K562 (cell line): ENCODE data around the gene C1orf50. TPM values are rescaled to one million over a fixed set of nuclear protein-coding genes. Genes with fewer than 3 reads are reported as not detected.

Experiments
- ATAC-seq: fragments of 200-7000 bp; cut with Tn5 transposase; 3 replicates; pipeline ENCODE4 v1.9.1; 2020; ENCODE audit warnings: moderate library complexity
- BruUV-seq: library from RNA; stranded (reverse); fragments of 400-500 nt; replicated peaks from 2 replicates; lab custom pipeline; 2021; lab: Mats Ljungman, UMichigan
- CTCF ChIA-PET: fragments of 300-600 bp; formaldehyde crosslinking; extraction: SDS; loops from one replicate; lab custom pipeline; 2021; ENCODE audit warnings: low intra/inter-chr PET ratio; lab: Yijun Ruan, JAX
- POLR2A ChIA-PET: fragments of 300-600, 350-650 bp; sonication (Branson Sonifier 250); formaldehyde crosslinking; extraction: SDS; loops from one replicate; lab custom pipeline; 2021; ENCODE audit warnings: antibody characterized with exemption, inconsistent platforms; lab: Yijun Ruan, JAX
- DNase-seq, 4 experiments: peaks; one replicate each; pipeline versions ENCODE4 v3.0.0 to v3.0.0-alpha.2; 2011 to 2018; ENCODE audit warnings: low spot score in 3 of 4, mixed read lengths in 3 of 4; ENCODE audit errors: extremely low read depth in 1 of 4
- FAIRE-seq: peaks from 2 replicates; lab custom pipeline; 2011; peaks lifted over from hg19 to GRCh38; lab: Jason Lieb, UNC
- H2AFZ ChIP-seq: 2 replicates; pipeline ENCODE4 v1.6.0; 2011; ENCODE audit warnings: low read depth, low read length, control low read depth, inconsistent platforms
- H3K27ac ChIP-seq: fragments of 200-600 bp; 3 replicates; pipeline ENCODE4 v1.8.0; 2011; ENCODE audit warnings: low read depth, mild to moderate bottlenecking, control low read depth, inconsistent platforms, low read length, moderate library complexity, mixed read lengths; ENCODE audit errors: extremely low read depth
- H3K27me3 ChIP-seq, 2 experiments: fragments of 300-600 bp in 1 of 2; 2 replicates in 1 of 2; 3 replicates in 1 of 2; pipeline versions ENCODE4 v1.6.0 to v1.8.0; 2011; ENCODE audit warnings: inconsistent platforms in 2 of 2, low read length in 2 of 2, mild to moderate bottlenecking in 1 of 2, mixed read lengths in 1 of 2, moderate library complexity in 1 of 2; ENCODE audit not compliant: control insufficient read depth in 2 of 2, insufficient read depth in 2 of 2
- H3K36me3 ChIP-seq: fragments of 300-600 bp; 3 replicates; pipeline ENCODE4 v1.8.0; 2011; ENCODE audit warnings: mild to moderate bottlenecking, low read length, inconsistent platforms; ENCODE audit not compliant: control insufficient read depth, insufficient read depth
- H3K4me1 ChIP-seq, 2 experiments: fragments of 200-600 bp in 1 of 2; replicated peaks in 1 of 2; 2 replicates in 1 of 2; 3 replicates in 1 of 2; pipeline versions ENCODE4 v1.5.1 to v1.8.0; 2011; ENCODE audit warnings: inconsistent platforms in 2 of 2, low read length in 2 of 2, mild to moderate bottlenecking in 1 of 2, mixed read lengths in 1 of 2, moderate library complexity in 1 of 2; ENCODE audit not compliant: control insufficient read depth in 2 of 2, insufficient read depth in 2 of 2
- H3K4me2 ChIP-seq: 2 replicates; pipeline ENCODE4 v1.6.1; 2011; ENCODE audit warnings: low read length, control low read depth, inconsistent platforms, mixed read lengths; ENCODE audit not compliant: insufficient read depth
- H3K4me3 ChIP-seq: fragments of 200-600 bp; sonication (generic), shearing (Covaris generic); 2 replicates; pipeline ENCODE4 v1.5.1; 2016; ENCODE audit warnings: control low read depth, inconsistent platforms
- H3K79me2 ChIP-seq: fragments of 200-600 bp; 3 replicates; pipeline ENCODE4 v1.8.0; 2011; ENCODE audit warnings: low read length, inconsistent platforms; ENCODE audit not compliant: control insufficient read depth, insufficient read depth
- H3K9ac ChIP-seq, 2 experiments: 2 replicates each; pipeline versions ENCODE4 v1.6.0 to v1.6.1; 2011; ENCODE audit warnings: low read depth in 2 of 2, low read length in 2 of 2, control low read depth in 1 of 2, inconsistent platforms in 1 of 2, mild to moderate bottlenecking in 1 of 2, mixed read lengths in 1 of 2; ENCODE audit not compliant: insufficient read depth in 1 of 2
- H3K9me1 ChIP-seq: one replicate; pipeline ENCODE4 v1.6.0; 2011; ENCODE audit warnings: inconsistent platforms, mild to moderate bottlenecking, low read length, moderate library complexity; ENCODE audit not compliant: control insufficient read depth, insufficient read depth
- H3K9me3 ChIP-seq: replicated peaks from 2 replicates; pipeline ENCODE4 v1.5.1; 2011; ENCODE audit warnings: low read depth, low read length, inconsistent platforms; ENCODE audit not compliant: control insufficient read depth, insufficient read depth
- H4K20me1 ChIP-seq: replicated peaks from 2 replicates; pipeline ENCODE4 v1.6.1; 2011; ENCODE audit warnings: low read length, inconsistent platforms, mixed read lengths; ENCODE audit not compliant: control insufficient read depth, insufficient read depth
- CREM ChIP-seq: IDR thresholded peaks from 2 replicates; pipeline ENCODE4 v1.6.1; 2014; ENCODE audit warnings: antibody characterized with exemption, low read depth
- EP300 ChIP-seq: IDR thresholded peaks from 2 replicates; pipeline ENCODE4 v1.6.1; 2012; ENCODE audit warnings: low read length, improper control_type of control experiment
- GTF2A2 ChIP-seq: IDR thresholded peaks from 2 replicates; pipeline ENCODE4 v1.6.1; 2016; ENCODE audit warnings: mild to moderate bottlenecking, missing genetic modification characterization, missing compliant biosample characterization
- HMGXB4 ChIP-seq: sonication (generic); formaldehyde crosslinking; IDR thresholded peaks from 2 replicates; pipeline ENCODE4 v1.8.1; 2023; ENCODE audit warnings: mild to moderate bottlenecking, missing genetic modification reagents
- PCBP1 ChIP-seq: fragments of 200-400 bp; formaldehyde crosslinking; IDR thresholded peaks from 2 replicates; pipeline ENCODE4 v1.6.1; 2018; ENCODE audit warnings: mild to moderate bottlenecking, low read depth, low read length; ENCODE audit not compliant: poor library complexity, severe bottlenecking
- POLR2G ChIP-seq: fragments of 200-400 bp; formaldehyde crosslinking; IDR thresholded peaks from 2 replicates; pipeline ENCODE4 v1.6.1; 2017; ENCODE audit warnings: low read depth, mild to moderate bottlenecking, antibody characterized with exemption, low read length, moderate library complexity
- SFPQ ChIP-seq: fragments of 200-400 bp; formaldehyde crosslinking; IDR thresholded peaks from 2 replicates; pipeline ENCODE4 v1.6.1; 2017; ENCODE audit warnings: mild to moderate bottlenecking, low read depth, low read length, moderate library complexity
- SMAD1 ChIP-seq: fragments of 150-350 bp; IDR thresholded peaks from 2 replicates; pipeline ENCODE4 v1.6.1; 2014; ENCODE audit warnings: low read length, low read depth; ENCODE audit not compliant: partially characterized antibody
- TEAD2 ChIP-seq: fragments of 450-650 bp; IDR thresholded peaks from 2 replicates; pipeline ENCODE4 v1.6.1; 2016; ENCODE audit warnings: missing genetic modification characterization, control low read depth, missing compliant biosample characterization
- ZNF143 ChIP-seq: sonication (generic); formaldehyde crosslinking; IDR thresholded peaks from 2 replicates; pipeline ENCODE4 v1.9.0; 2022; ENCODE audit warnings: mild to moderate bottlenecking, missing genetic modification reagents
- WGBS: fragments of 100-300 bp; shearing (Covaris generic); methylation state at CpG from one replicate; pipeline ENCODE4 v1.1.6; 2016; ENCODE audit warnings: low coverage, mixed read lengths; ENCODE audit not compliant: insufficient coverage; ENCODE audit errors: missing lambda C conversion rate; 5-methylcytosine and 5-hydroxymethylcytosine counted together
- in situ Hi-C: fragments of 300-500 bp; cut with MboI; formaldehyde crosslinking; loops from 4 replicates; pipeline ENCODE4 v1.15.0; 2018; ENCODE audit warnings: inconsistent platforms, mixed read lengths
- intact Hi-C: fragments of 100-400 bp; cut with micrococcal nuclease; formaldehyde crosslinking; loops from 2 replicates; pipeline ENCODE4 v1.14.2; 2022
- polyA plus RNA-seq, 8 experiments: library from polyadenylated mRNA; depleted of rRNA in 4 of 8; stranded (reverse) in 5 of 8; unstranded in 3 of 8; fragments of >200 nt; fragmentation: Nextera tagmentation in 2 of 8; fragmentation: Illumina TruSeq in 1 of 8; extraction: Ambion mirVana in 2 of 8; extraction: Trizol in 1 of 8; gene quantifications; 2 replicates each; pipeline versions ENCODE4 v1.2.1 to v1.2.3, GENCODE V29; 2011 to 2014; ENCODE audit warnings: inconsistent platforms in 1 of 8, missing spikeins in 1 of 8
- total RNA-seq, 7 experiments: library from RNA; depleted of rRNA in 6 of 7; stranded (reverse); fragments of >200 nt in 6 of 7; fragmentation: Illumina TruSeq in 2 of 7; extraction: Trizol in 2 of 7; gene quantifications; 2 replicates each; pipeline versions ENCODE4 v1.2.1 to v1.2.3, GENCODE V29; 2011 to 2021; ENCODE audit warnings: low replicate concordance in 1 of 7

Gene C1orf50
- total and polyA plus RNA-seq, 9 of the 15 experiments (the other 6 are each of a cell fraction or from before 2014, with no cell fraction given) = 0.55 to 13.9 (median 5.2) TPM

- Histone ChIP-seq H2AFZ (no peak within 1 kb of the TSS), H4K20me1 (no peaks in the 10 kb centered on the region), H3K27ac (no peak within 1 kb of the TSS), H3K4me2 (no peak within 1 kb of the TSS), H3K27me3 (no peaks in the 10 kb centered on the region), H3K9me3 (no peaks in the 10 kb centered on the region), H3K4me3 (no peak within 1 kb of the TSS), H3K36me3 (peaks cover 28% of the 10 kb centered on the region), H3K79me2 (no peaks in the 10 kb centered on the region)
- DNase-seq = no peak
- no peak for FAIRE-seq
- no TSS peak for BruUV-seq
- no peak for ATAC-seq
- WGBS = 94% methylated on average over 38 of the region's 54 CpGs
- in situ Hi-C loops = loop anchor here (5.0 kb wide), 1 partner anchor 137 kb away; no protein-coding TSS in a partner anchor
- POLR2A ChIA-PET = interaction anchor here (0.7 to 2.7 kb wide), 3 partner anchors 8 to 550 kb away, joined by 3 to 11 read pairs (median 5); no protein-coding TSS in a partner anchor
- TF ChIP-seq GTF2A2 (tag) = no peak
- peak; percentile 71 for TF ChIP-seq POLR2G
- peak; percentile 35 for TF ChIP-seq PCBP1
- TF ChIP-seq, all 486 proteins: peak for 2
- Histone ChIP-seq H3K9ac (no peak within 1 kb of the TSS), H3K9me1 (no peaks in the 10 kb centered on the region), H3K4me1 (peaks cover 0 to 15% of the 10 kb centered on the region in 2 experiments; a peak in 3 of 5 replicates)
- CTCF ChIA-PET = no interaction called here
- intact Hi-C loops = no loop called here
These were observed 18.1 kb downstream of the C1orf50 start, which contains the start of gene TMEM269 for GRCh38 chr1:42784946-42785693. TSS of gene TMEM269 (plus strand) at chr1:42784991. CDS start at chr1:42789894, 4,903 bp downstream.

GRCh38 chr1:42786097-42786496 is 19.0 kb downstream of the C1orf50 start:
- POLR2A ChIA-PET = no interaction called here
- CTCF ChIA-PET = no interaction called here
- intact Hi-C loops = no loop called here
- Histone ChIP-seq H3K4me2 (no peak overlapping the region), H3K4me1 (peaks cover 0 to 15% of the 10 kb centered on the region in 2 experiments; a peak in 2 of 5 replicates), H3K27ac (no peak overlapping the region), H3K9ac (peak overlapping the region in 1 of 2 experiments; percentile 31; a peak in 1 of 4 replicates), H3K9me3 (no peaks in the 10 kb centered on the region), H3K36me3 (peaks cover 20% of the 10 kb centered on the region; the same call in 2 of the 3 replicates), H3K4me3 (no peak overlapping the region), H3K9me1 (no peaks in the 10 kb centered on the region), H4K20me1 (no peaks in the 10 kb centered on the region), H3K27me3 (no peaks in the 10 kb centered on the region), H3K79me2 (no peaks in the 10 kb centered on the region), H2AFZ (no peak overlapping the region)
- FAIRE-seq = no peak
- ATAC-seq = no peak
- TF ChIP-seq SMAD1 (no peak), CREM (no peak), HMGXB4 (CRISPR knock-in tag) (no peak), TEAD2 (tag) (no peak), EP300 (no peak), ZNF143 (no peak), SFPQ (no peak)
- in situ Hi-C loops = no loop called here
- 66% methylated on average over 5 of the region's 5 CpGs for WGBS
- no TSS peak for BruUV-seq
- DNase-seq = no peak
